Left kidney (tissue), 2 donors: ENCODE results near the gene KIF1A. TPM values are rescaled to one million over a fixed set of nuclear protein-coding genes. Genes with fewer than 3 reads are reported as not detected.
"Not testable (repeated sequence)": the region's sequence is repeated elsewhere in the genome, so short reads cannot be mapped to it uniquely, and the experiment has no call there.

Experiments
- DNase-seq: peaks from one replicate; pipeline ENCODE4 v3.0.0-alpha.2; 2013
- polyA plus RNA-seq: library from polyadenylated mRNA; unstranded; fragments of 120-200 nt; gene quantifications from one replicate; pipeline ENCODE4 v1.2.1, GENCODE V29; 2013; ENCODE audit not compliant: insufficient read length

Gene KIF1A
- polyA plus RNA-seq, 1 donor = 11.1 TPM

- DNase-seq = no peak
These were observed 27.0 kb upstream of the KIF1A start for GRCh38 chr2:240846873-240847595.

- DNase-seq = not testable (repeated sequence)
These were observed 26.3 kb upstream of the KIF1A start for GRCh38 chr2:240846309-240846708.

GRCh38 chr2:240840435-240841060 is 20.5 kb upstream of the KIF1A start:
- peak; percentile 77 for DNase-seq

- no peak for DNase-seq
These were observed 19.4 kb upstream of the KIF1A start for GRCh38 chr2:240839152-240840143.

- DNase-seq = no peak
These were observed 17.6 kb upstream of the KIF1A start for GRCh38 chr2:240837621-240838020.

GRCh38 chr2:240836781-240837467 is 16.9 kb upstream of the KIF1A start:
- DNase-seq = no peak

- DNase-seq = no peak
These were observed 15.5 kb upstream of the KIF1A start for GRCh38 chr2:240835528-240835927.

- DNase-seq = no peak
These were observed 14.5 kb upstream of the KIF1A start for GRCh38 chr2:240834377-240834975.

- DNase-seq = no peak
These were observed 13.8 kb upstream of the KIF1A start for GRCh38 chr2:240833724-240834285.

- DNase-seq = no peak
These were observed 13.0 kb upstream of the KIF1A start for GRCh38 chr2:240832921-240833494.

- peak; percentile 90 for DNase-seq
These were observed 12.2 kb upstream of the KIF1A start for GRCh38 chr2:240832205-240832727.

- no peak for DNase-seq
These were observed 11.7 kb upstream of the KIF1A start for GRCh38 chr2:240831594-240832204.

GRCh38 chr2:240825476-240825875 is 5.5 kb upstream of the KIF1A start:
- DNase-seq = no peak

GRCh38 chr2:240823449-240824336 is 3.7 kb upstream of the KIF1A start:
- no peak for DNase-seq

GRCh38 chr2:240822280-240822847 is 2.3 kb upstream of the KIF1A start:
- no peak for DNase-seq

- DNase-seq = no peak
These were observed 1.4 kb upstream of the KIF1A start for GRCh38 chr2:240821429-240821778.

- no peak for DNase-seq
These were observed 799 bp upstream of the KIF1A start for GRCh38 chr2:240820607-240821428.
